NCI-H748 (cell line): ENCODE data around the gene BRD4.

Source experiments
- DNase-seq: peaks from one replicate; lab custom pipeline; 2025; ENCODE audit not compliant: unreplicated experiment; lab: John Stamatoyannopoulos, UW

The BRD4 gene

GRCh38 chr19:15197275-15197941 is 134.9 kb downstream of the BRD4 start:
- DNase-seq, result no peak

- no peak for DNase-seq
Measured at GRCh38 chr19:15196360-15197005, 135.9 kb downstream of the BRD4 start.

GRCh38 chr19:15195371-15196334 is 136.7 kb downstream of the BRD4 start:
- DNase-seq, result peak; percentile 83

DNA sequence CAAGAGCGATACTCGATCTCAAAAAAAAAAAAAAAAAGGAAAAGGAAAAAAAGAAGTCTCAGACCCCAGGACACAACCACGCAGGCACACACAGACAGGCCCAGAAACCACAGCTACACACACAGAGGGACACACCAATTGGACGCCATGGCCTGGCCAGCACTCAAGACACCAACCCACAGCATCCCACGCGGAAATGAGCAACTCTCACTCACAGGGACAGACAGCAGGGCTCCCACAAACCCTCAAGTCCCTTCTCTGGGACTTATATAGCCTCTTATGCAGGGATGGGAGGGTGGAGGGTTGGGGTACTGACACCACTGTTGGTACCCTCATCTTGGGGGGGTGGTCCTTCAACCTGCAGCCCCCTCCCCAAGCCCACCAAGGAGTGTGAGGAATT is 137.4 kb downstream of the BRD4 start:
- no peak for DNase-seq

GRCh38 chr19:15191982-15192381 is 140.4 kb downstream of the BRD4 start:
- DNase-seq, result no peak

GRCh38 chr19:15191514-15191913 is 140.8 kb downstream of the BRD4 start:
- DNase-seq, result no peak

- DNase-seq, result no peak
Measured at GRCh38 chr19:15188851-15189250, 143.5 kb downstream of the BRD4 start.

- DNase-seq, result no peak
Measured at GRCh38 chr19:15187026-15188007, 145.0 kb downstream of the BRD4 start.
